T47D (cell line): ENCODE measurements around the gene OR5K1.

Source experiments
- DNase-seq, 2 experiments: peaks; one replicate each; pipeline versions ENCODE4 v3.0.0 to v3.0.0-alpha.2; 2011 to 2012; ENCODE audit warnings: low read depth in 1 of 2, low spot score in 1 of 2
- JUND ChIP-seq: IDR thresholded peaks from 2 replicates; pipeline ENCODE4 v1.6.1; 2012; ENCODE audit warnings: low read depth
- in situ Hi-C: cut with HindIII; loops from 2 replicates; pipeline ENCODE4 v1.10.0; 2016; ENCODE audit warnings: low sequenced_read_pairs, low pct_unique_long_range_greater_than_20kb

OR5K1 gene

GRCh38 chr3:98521897-98522543, 59.0 kb downstream of the OR5K1 start:
- DNase-seq: peak; percentile 32 to 67
- in situ Hi-C loops: no loop called here
- no peak for TF ChIP-seq JUND
